IPS DF 6.9 (cell line): Measurements from ENCODE around the gene DYNAP.

Experiments
- DNase-seq: peaks from one replicate; pipeline ENCODE4 v3.0.0-alpha.2; 2013; ENCODE audit warnings: low read depth, low spot score
- H3K27ac ChIP-seq: one replicate; pipeline ENCODE4 v1.5.1; 2013; ENCODE audit warnings: low read length, control low read depth
- H3K27me3 ChIP-seq: 2 replicates; pipeline ENCODE4 v1.6.1; 2013; ENCODE audit warnings: mild to moderate bottlenecking, low read length; ENCODE audit not compliant: control insufficient read depth, insufficient read depth
- H3K36me3 ChIP-seq: 2 replicates; pipeline ENCODE4 v1.6.1; 2013; ENCODE audit warnings: low read length; ENCODE audit not compliant: control insufficient read depth, insufficient read depth
- H3K4me1 ChIP-seq: 2 replicates; pipeline ENCODE4 v1.6.1; 2013; ENCODE audit warnings: low read length; ENCODE audit not compliant: control insufficient read depth, insufficient read depth
- H3K4me3 ChIP-seq: 2 replicates; pipeline ENCODE4 v1.5.1; 2013; ENCODE audit warnings: mild to moderate bottlenecking, low read length
- H3K9me3 ChIP-seq: 2 replicates; pipeline ENCODE4 v1.6.1; 2013; ENCODE audit warnings: low read length, inconsistent platforms; ENCODE audit not compliant: control insufficient read depth, insufficient read depth
- WGBS: extraction: QIAGEN DNeasy Blood & Tissue Kit; methylation state at CpG from one replicate; pipeline ENCODE4 v1.1.7; 2013; ENCODE audit warnings: mixed read lengths, missing lambda C conversion rate; ENCODE audit not compliant: insufficient read length, insufficient coverage; 5-methylcytosine and 5-hydroxymethylcytosine counted together

DYNAP gene

GRCh38 chr18:54590945-54591344 lies at the start of gene DYNAP:
Gene DYNAP, plus strand, starts transcription at chr18:54591245. Its CDS starts 38 bp downstream, at chr18:54591283.
- no CpG with 5 or more reads among the region's 5 CpGs for WGBS

DNA sequence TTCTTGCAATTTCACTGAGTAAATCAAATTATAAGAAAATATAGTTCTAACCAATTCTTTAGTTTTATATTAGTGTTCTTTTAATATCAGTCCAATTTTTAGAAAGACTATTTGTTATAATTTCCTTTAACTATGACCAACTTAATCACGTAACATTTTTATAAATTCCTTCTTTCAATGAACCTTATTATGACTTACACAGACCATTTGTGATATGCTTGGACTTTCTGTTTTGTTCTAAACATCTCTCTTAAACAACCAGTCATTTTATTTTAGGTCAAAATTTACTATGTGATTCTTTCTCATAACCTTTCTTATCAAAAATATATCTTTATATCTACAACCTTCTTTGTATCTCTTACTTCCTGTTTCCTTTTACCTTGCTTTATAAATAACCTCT lies 39.5 kb upstream of the DYNAP start:
- WGBS, result 100% methylated on average over 1 of the region's 1 CpG
- Histone ChIP-seq H3K36me3 (no peaks in the 10 kb centered on the region), H3K27me3 (no peaks in the 10 kb centered on the region), H3K9me3 (no peaks in the 10 kb centered on the region), H3K4me1 (no peaks in the 10 kb centered on the region), H3K27ac (no peak overlapping the region), H3K4me3 (no peak overlapping the region)
- DNase-seq, result no peak

More at GRCh38 chr18:54590945-54591344, at the start of gene DYNAP:
- no peak for DNase-seq
- Histone ChIP-seq H3K4me1 (no peaks in the 10 kb centered on the region), H3K4me3 (no peak within 1 kb of the TSS), H3K9me3 (no peaks in the 10 kb centered on the region), H3K27me3 (no peaks in the 10 kb centered on the region), H3K36me3 (no peaks in the 10 kb centered on the region), H3K27ac (no peak within 1 kb of the TSS)

GRCh38 chr18:54555286-54555685 lies 35.8 kb upstream of the DYNAP start:
- WGBS, result no CpG with 5 or more reads among the region's 2 CpGs
- Histone ChIP-seq H3K27ac (no peak overlapping the region), H3K4me1 (no peaks in the 10 kb centered on the region), H3K4me3 (no peak overlapping the region), H3K36me3 (no peaks in the 10 kb centered on the region), H3K9me3 (no peaks in the 10 kb centered on the region), H3K27me3 (no peaks in the 10 kb centered on the region)
- no peak for DNase-seq

- Histone ChIP-seq H3K4me1 (no peaks in the 10 kb centered on the region), H3K27me3 (no peaks in the 10 kb centered on the region), H3K9me3 (no peaks in the 10 kb centered on the region), H3K36me3 (no peaks in the 10 kb centered on the region), H3K4me3 (no peak overlapping the region), H3K27ac (no peak overlapping the region)
- no peak for DNase-seq
- WGBS, result no CpG with 5 or more reads among the region's 1 CpG
Measured at GRCh38 chr18:54555996-54556395, 35.0 kb upstream of the DYNAP start.

- H3K27ac ChIP-seq, result no peak overlapping the region
- no peaks in the 10 kb centered on the region for H3K27me3 ChIP-seq
- WGBS, result no CpG with 5 or more reads among the region's 2 CpGs
- DNase-seq, result no peak
- no peaks in the 10 kb centered on the region for H3K4me1 ChIP-seq
- H3K36me3 ChIP-seq, result no peaks in the 10 kb centered on the region
- no peaks in the 10 kb centered on the region for H3K9me3 ChIP-seq
- no peak overlapping the region for H3K4me3 ChIP-seq
Measured at GRCh38 chr18:54557958-54558357, 33.1 kb upstream of the DYNAP start.

DNA sequence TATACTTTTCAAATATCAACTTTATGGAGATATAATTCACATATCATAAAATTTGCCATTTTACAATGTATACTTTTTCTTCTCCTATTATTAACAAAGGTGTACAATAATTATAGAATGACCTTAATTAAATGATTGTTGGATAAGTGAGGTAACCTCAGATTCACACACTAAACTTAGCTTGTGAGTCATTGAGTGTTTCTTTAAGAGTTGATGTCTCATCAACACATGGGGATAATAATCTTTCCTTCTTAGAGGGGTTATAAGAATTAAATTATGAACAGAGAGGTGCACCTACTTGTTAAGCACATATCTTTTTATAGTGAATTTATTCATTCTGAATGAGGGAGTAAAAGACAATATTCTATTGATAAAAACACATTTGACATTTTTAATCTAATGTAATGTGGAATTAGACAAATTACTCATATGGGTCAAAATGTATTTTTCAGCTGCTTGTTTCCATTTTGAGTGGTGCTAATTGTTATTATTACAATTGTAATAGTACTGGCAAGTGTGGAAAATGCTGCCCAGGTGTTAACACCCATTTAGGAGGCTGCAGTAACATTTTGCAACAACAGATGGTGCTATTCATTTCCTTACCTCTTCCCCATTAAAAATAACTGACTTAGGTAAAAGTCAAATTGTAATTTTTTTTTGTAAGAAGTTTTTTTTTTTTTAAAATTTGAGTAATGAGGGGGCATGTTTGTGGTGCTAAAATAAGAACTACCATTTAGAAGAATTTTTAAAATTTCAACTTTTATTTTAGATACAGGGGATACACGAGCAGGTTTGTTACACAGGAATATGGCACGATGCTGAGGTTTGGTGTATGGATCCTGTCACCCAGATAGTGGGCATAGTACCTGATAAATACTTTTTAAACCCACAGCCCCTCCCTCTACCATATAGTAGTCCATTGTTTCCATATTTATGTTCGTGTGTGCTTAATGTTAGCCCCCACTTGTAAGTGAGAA lies 32.1 kb upstream of the DYNAP start:
- no peak overlapping the region for H3K27ac ChIP-seq
- H3K27me3 ChIP-seq, result no peaks in the 10 kb centered on the region
- DNase-seq, result no peak
- no CpG with 5 or more reads among the region's 3 CpGs for WGBS
- no peak overlapping the region for H3K4me3 ChIP-seq
- no peaks in the 10 kb centered on the region for H3K36me3 ChIP-seq
- no peaks in the 10 kb centered on the region for H3K9me3 ChIP-seq
- no peaks in the 10 kb centered on the region for H3K4me1 ChIP-seq

- WGBS, result no CpG with 5 or more reads among the region's 1 CpG
- Histone ChIP-seq H3K9me3 (no peaks in the 10 kb centered on the region), H3K4me3 (no peak overlapping the region), H3K27me3 (no peaks in the 10 kb centered on the region), H3K36me3 (no peaks in the 10 kb centered on the region), H3K27ac (no peak overlapping the region), H3K4me1 (no peaks in the 10 kb centered on the region)
- DNase-seq, result no peak
Measured at GRCh38 chr18:54561706-54562267, 29.3 kb upstream of the DYNAP start.

- DNase-seq, result no peak
- Histone ChIP-seq H3K27me3 (no peaks in the 10 kb centered on the region), H3K9me3 (no peaks in the 10 kb centered on the region), H3K4me3 (no peak overlapping the region), H3K36me3 (no peaks in the 10 kb centered on the region), H3K27ac (no peak overlapping the region), H3K4me1 (no peaks in the 10 kb centered on the region)
- WGBS, result no CpG with 5 or more reads among the region's 3 CpGs
Measured at GRCh38 chr18:54580202-54580729, 10.8 kb upstream of the DYNAP start.

GRCh38 chr18:54584065-54584464 lies 7.0 kb upstream of the DYNAP start:
- WGBS, result 100% methylated on average over 1 of the region's 1 CpG
- Histone ChIP-seq H3K27ac (no peak overlapping the region), H3K4me3 (no peak overlapping the region), H3K9me3 (no peaks in the 10 kb centered on the region), H3K4me1 (no peaks in the 10 kb centered on the region), H3K27me3 (no peaks in the 10 kb centered on the region), H3K36me3 (no peaks in the 10 kb centered on the region)
- no peak for DNase-seq

DNA sequence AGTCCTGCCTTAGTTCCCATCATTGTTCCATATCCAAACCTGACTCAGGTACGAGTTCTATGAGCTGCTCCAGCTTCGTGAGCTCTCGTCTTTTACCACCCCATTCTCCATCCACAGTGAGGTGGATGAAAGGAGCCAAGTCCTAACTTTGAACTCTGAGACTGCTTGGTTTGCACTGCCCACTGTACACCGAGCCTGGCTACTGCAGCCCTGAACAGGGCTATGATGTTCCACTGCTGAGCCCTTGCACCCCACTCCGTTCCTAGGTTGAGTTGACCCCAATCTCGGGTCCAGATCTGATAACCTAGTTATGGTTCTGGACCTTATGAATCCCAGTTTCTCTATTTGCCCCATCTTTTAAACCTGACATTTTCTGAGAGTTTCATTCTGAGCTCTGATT lies 5.3 kb upstream of the DYNAP start:
- H3K4me1 ChIP-seq, result no peaks in the 10 kb centered on the region
- H3K27ac ChIP-seq, result no peak overlapping the region
- H3K4me3 ChIP-seq, result no peak overlapping the region
- no peak for DNase-seq
- H3K27me3 ChIP-seq, result no peaks in the 10 kb centered on the region
- WGBS, result no CpG with 5 or more reads among the region's 6 CpGs
- no peaks in the 10 kb centered on the region for H3K36me3 ChIP-seq
- H3K9me3 ChIP-seq, result no peaks in the 10 kb centered on the region
